Superior temporal gyrus (tissue), 1 donor: Measurements from ENCODE around the gene UAP1L1.

Experiments used
- DNase-seq: peaks from one replicate; pipeline ENCODE4 v3.0.0-alpha.2; 2016; ENCODE audit errors: extremely low spot score

UAP1L1 gene

GRCh38 chr9:137075275-137075775 is 2.0 kb upstream of the UAP1L1 start:
- DNase-seq = no peak

- DNase-seq = no peak
Measured at GRCh38 chr9:137076636-137077009, 694 bp upstream of the UAP1L1 start.

GRCh38 chr9:137077758-137078693 is 709 bp downstream of the UAP1L1 start:
- no peak for DNase-seq

GRCh38 chr9:137078701-137079400 is 1.5 kb downstream of the UAP1L1 start:
- DNase-seq = no peak

GRCh38 chr9:137079401-137079787 is 2.1 kb downstream of the UAP1L1 start:
- DNase-seq = no peak

GRCh38 chr9:137080260-137081122 is 3.2 kb downstream of the UAP1L1 start:
- no peak for DNase-seq

GRCh38 chr9:137082222-137082924 is 5.1 kb downstream of the UAP1L1 start:
- DNase-seq = no peak

- DNase-seq = no peak
Measured at GRCh38 chr9:137082925-137083290, 5.6 kb downstream of the UAP1L1 start.

GRCh38 chr9:137083394-137084004 is 6.2 kb downstream of the UAP1L1 start:
- peak; percentile 42 for DNase-seq

GRCh38 chr9:137084526-137084925 is 7.2 kb downstream of the UAP1L1 start:
- DNase-seq = no peak

- no peak for DNase-seq
Measured at GRCh38 chr9:137085920-137086530, 8.7 kb downstream of the UAP1L1 start.

- DNase-seq = peak; percentile 97
Measured at GRCh38 chr9:137086531-137087408, 9.5 kb downstream of the UAP1L1 start, which contains the start of gene MAN1B1. MAN1B1 (plus strand) TSS chr9:137086985; CDS start chr9:137087000, 15 bp downstream.

- no peak for DNase-seq
Measured at GRCh38 chr9:137087409-137087925, 10.2 kb downstream of the UAP1L1 start.

- DNase-seq = no peak
Measured at GRCh38 chr9:137088121-137088520, 10.8 kb downstream of the UAP1L1 start.

- DNase-seq = no peak
Measured at GRCh38 chr9:137089232-137089947, 12.1 kb downstream of the UAP1L1 start.

- DNase-seq = no peak
Measured at GRCh38 chr9:137095664-137096517, 18.6 kb downstream of the UAP1L1 start.

GRCh38 chr9:137096785-137097546 is 19.6 kb downstream of the UAP1L1 start:
- no peak for DNase-seq
